ENCODE results near the gene ZNF718.
A peak's percentile ranks its signal among the peaks of the same experiment; 100 is the strongest.
"Not testable (repeated sequence)": the region's sequence is repeated elsewhere in the genome, so short reads cannot be mapped to it uniquely, and the experiment has no call there.

Gene ZNF718

DNA sequence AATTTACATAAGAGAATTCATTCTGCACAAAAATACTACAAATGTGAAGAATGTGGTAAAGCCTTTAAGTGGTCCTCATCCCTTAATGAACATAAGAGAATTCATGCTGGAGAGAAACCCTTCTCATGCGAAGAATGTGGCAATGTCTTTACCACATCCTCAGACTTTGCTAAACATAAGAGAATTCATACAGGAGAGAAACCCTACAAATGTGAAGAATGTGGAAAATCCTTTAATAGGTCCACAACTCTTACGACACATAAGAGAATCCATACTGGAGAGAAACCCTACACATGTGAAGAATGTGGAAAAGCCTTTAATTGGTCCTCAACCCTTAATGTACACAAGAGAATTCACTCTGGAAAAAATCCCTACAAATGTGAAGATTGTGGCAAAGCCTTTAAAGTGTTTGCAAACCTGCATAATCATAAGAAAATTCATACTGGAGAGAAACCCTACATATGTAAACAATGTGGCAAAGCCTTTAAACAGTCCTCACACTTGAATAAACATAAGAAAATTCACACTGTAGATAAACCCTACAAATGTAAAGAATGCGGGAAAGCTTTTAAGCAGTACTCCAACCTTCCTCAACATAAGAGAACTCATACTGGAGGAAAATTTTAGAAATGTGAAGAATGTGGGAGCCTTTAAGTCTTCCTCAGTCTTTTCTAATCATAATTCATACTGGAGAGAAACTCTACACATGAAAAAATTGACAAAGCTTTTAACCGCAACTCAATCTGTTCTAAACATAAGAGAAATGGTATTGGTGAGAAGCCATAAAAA is 37.4 kb downstream of the ZNF718 start:
- Histone ChIP-seq H3K27me3 (ENCODE audit: control insufficient read depth in 1 of 2, insufficient read depth in 2 of 2, low read length in 2 of 2) (no peaks in the 10 kb centered on the region), H3K4me3 (ENCODE audit: low read length in 2 of 2) (peak overlapping the region in 1 of 2 donors; percentile 8), H3K27ac (ENCODE audit: low read length) (no peak overlapping the region), H3K36me3 (ENCODE audit: control insufficient read depth in 2 of 2, insufficient read depth in 2 of 2, low read length in 2 of 2) (peaks cover 7 to 13% of the 10 kb centered on the region in 2 donors), H3K4me1 (ENCODE audit: control insufficient read depth, insufficient read depth, low read length) (no peaks in the 10 kb centered on the region), H3K9ac (ENCODE audit: low read length in 2 of 2) (no peak overlapping the region), H3K9me3 (ENCODE audit: control insufficient read depth in 2 of 2, low read length in 2 of 2) (peaks cover 31 to 41% of the 10 kb centered on the region in 2 donors)

DNA sequence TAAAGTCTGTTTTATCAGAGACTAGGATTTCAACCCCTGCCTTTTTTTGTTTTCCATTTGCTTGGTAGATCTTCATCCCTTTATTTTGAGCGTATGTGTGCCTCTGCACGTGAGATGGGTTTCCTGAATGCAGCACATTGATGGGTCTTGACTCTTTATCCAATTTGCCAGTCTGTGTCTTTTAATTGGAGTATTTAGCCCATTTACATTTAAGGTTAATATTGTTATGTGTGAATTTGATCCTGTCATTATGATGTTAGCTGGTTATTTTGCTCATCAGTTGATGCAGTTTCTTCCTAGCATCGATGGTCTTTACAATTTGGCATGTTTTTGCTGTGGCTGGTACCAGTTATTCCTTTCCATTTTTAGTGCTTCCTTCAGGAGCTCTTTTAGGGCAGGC is 45.3 kb downstream of the ZNF718 start:
- not testable (repeated sequence) for H3K4me1 ChIP-seq (ENCODE audit: control insufficient read depth, insufficient read depth, low read length); H3K27me3 ChIP-seq (ENCODE audit: control insufficient read depth in 1 of 2, insufficient read depth in 2 of 2, low read length in 2 of 2); H3K27ac ChIP-seq (ENCODE audit: low read length); H3K9ac ChIP-seq (ENCODE audit: low read length in 2 of 2); H3K36me3 ChIP-seq (ENCODE audit: control insufficient read depth in 2 of 2, insufficient read depth in 2 of 2, low read length in 2 of 2); H3K4me3 ChIP-seq (ENCODE audit: low read length in 2 of 2)
- peaks cover 11 to 36% of the 10 kb centered on the region in 2 donors for H3K9me3 ChIP-seq (ENCODE audit: control insufficient read depth in 2 of 2, low read length in 2 of 2)

DNA sequence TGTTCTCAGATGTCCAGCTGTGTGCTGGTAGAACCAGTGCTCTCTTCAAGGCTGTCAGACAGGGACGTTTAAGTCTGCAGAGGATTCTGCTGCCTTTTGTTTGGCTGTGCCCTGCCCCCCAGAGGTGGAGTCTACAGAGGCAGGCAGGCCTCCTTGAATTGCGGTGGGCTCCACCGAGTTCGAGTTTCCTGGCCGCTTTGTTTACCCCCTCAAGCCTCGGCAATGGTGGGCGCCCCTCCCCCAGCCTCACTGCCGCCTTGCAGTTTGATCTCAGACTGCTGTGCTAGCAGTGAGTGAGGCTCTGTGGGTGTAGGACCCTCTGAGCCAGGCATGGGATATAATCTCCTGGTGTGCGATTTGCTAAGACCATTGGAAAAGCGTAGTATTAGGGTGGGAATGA is 47.0 kb downstream of the ZNF718 start:
- not testable (repeated sequence) for H3K27ac ChIP-seq (ENCODE audit: low read length); H3K9ac ChIP-seq (ENCODE audit: low read length in 2 of 2); H3K36me3 ChIP-seq (ENCODE audit: control insufficient read depth in 2 of 2, insufficient read depth in 2 of 2, low read length in 2 of 2); H3K4me3 ChIP-seq (ENCODE audit: low read length in 2 of 2); H3K4me1 ChIP-seq (ENCODE audit: control insufficient read depth, insufficient read depth, low read length); H3K27me3 ChIP-seq (ENCODE audit: control insufficient read depth in 1 of 2, insufficient read depth in 2 of 2, low read length in 2 of 2)
- peaks cover 23 to 37% of the 10 kb centered on the region in 2 donors for H3K9me3 ChIP-seq (ENCODE audit: control insufficient read depth in 2 of 2, low read length in 2 of 2)

DNA sequence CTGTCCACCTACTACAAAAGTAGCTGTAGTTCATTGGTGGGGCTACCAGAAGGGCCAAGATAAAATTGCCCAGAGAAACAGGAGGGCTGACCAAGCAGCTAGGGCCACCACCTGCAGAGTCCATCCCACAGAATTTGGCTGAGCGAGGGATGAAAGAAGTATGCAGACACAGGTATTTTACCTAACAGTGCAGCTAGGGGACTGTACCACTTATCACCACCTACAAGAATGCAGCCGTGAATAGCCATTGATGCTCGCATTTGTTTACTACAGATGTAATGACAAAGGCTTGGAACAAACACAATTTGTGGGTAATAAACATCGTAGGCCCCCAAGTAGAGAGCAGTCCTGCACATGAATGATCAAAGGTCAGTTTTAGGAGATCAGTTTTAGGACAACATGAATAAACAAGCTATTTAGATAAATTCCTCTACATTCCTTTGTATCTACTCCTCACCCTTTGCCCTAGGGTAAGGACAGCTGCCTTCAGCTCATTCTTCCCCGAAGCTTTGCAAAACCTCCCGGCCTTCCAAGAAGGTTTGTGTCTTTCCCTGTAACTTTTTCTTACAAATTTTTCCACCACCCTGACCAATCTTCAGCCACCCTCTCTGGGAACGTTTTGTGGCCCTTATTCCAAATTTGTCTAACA is 49.5 kb downstream of the ZNF718 start:
- Histone ChIP-seq H3K27ac (ENCODE audit: low read length) (no peak overlapping the region), H3K27me3 (ENCODE audit: control insufficient read depth in 1 of 2, insufficient read depth in 2 of 2, low read length in 2 of 2) (no peaks in the 10 kb centered on the region), H3K36me3 (ENCODE audit: control insufficient read depth in 2 of 2, insufficient read depth in 2 of 2, low read length in 2 of 2) (peaks cover 0 to 2% of the 10 kb centered on the region in 2 donors), H3K4me3 (ENCODE audit: low read length in 2 of 2) (no peak overlapping the region), H3K4me1 (ENCODE audit: control insufficient read depth, insufficient read depth, low read length) (no peaks in the 10 kb centered on the region), H3K9ac (ENCODE audit: low read length in 2 of 2) (no peak overlapping the region), H3K9me3 (ENCODE audit: control insufficient read depth in 2 of 2, low read length in 2 of 2) (peaks cover 27 to 54% of the 10 kb centered on the region in 2 donors)

DNA sequence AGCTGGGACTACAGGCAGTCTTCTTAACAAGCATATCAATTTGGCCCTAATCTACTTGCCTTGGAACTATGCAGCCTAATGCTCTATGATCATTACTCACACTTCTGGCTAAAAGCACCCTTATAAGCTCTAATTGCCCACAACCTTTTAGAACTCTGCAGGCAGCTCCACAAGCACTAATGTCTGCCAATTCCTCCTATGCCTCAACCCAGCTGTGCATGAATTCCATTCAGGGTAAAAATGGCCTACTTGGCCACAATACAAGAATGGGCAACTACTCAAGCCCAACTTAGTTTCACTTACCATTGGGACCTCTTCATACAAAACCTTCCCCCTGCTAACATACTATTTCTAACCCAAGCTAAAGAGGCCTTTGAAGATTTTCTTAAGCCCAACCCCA is 51.7 kb downstream of the ZNF718 start:
- Histone ChIP-seq H3K27ac (ENCODE audit: low read length) (no peak overlapping the region), H3K9me3 (ENCODE audit: control insufficient read depth in 2 of 2, low read length in 2 of 2) (peaks cover 31 to 55% of the 10 kb centered on the region in 2 donors), H3K4me3 (ENCODE audit: low read length in 2 of 2) (no peak overlapping the region), H3K36me3 (ENCODE audit: control insufficient read depth in 2 of 2, insufficient read depth in 2 of 2, low read length in 2 of 2) (peaks cover 0 to 2% of the 10 kb centered on the region in 2 donors), H3K27me3 (ENCODE audit: control insufficient read depth in 1 of 2, insufficient read depth in 2 of 2, low read length in 2 of 2) (no peaks in the 10 kb centered on the region), H3K4me1 (ENCODE audit: control insufficient read depth, insufficient read depth, low read length) (no peaks in the 10 kb centered on the region), H3K9ac (ENCODE audit: low read length in 2 of 2) (no peak overlapping the region)

DNA sequence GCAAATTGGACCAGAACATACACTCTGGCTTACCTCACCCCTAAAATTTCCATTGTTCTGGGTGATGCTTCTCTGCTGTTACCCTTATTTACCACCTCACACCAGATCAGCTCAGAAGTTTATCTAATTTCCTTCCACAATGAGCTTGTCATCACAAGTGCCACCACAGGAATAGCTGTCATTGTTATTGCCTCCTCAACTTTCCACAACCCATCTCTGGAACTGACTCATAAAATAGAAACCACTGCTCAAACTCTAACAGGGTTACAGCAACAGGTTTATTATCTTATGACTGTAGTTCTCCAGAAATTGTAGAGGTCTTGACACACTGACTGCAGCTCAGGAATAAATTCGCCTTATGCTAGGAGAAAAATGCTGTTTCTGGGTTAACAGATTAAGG is 52.7 kb downstream of the ZNF718 start:
- Histone ChIP-seq H3K36me3 (ENCODE audit: control insufficient read depth in 2 of 2, insufficient read depth in 2 of 2, low read length in 2 of 2) (peaks cover 0 to 2% of the 10 kb centered on the region in 2 donors), H3K9ac (ENCODE audit: low read length in 2 of 2) (no peak overlapping the region), H3K9me3 (ENCODE audit: control insufficient read depth in 2 of 2, low read length in 2 of 2) (peaks cover 31 to 50% of the 10 kb centered on the region in 2 donors), H3K27ac (ENCODE audit: low read length) (no peak overlapping the region), H3K4me1 (ENCODE audit: control insufficient read depth, insufficient read depth, low read length) (no peaks in the 10 kb centered on the region), H3K4me3 (ENCODE audit: low read length in 2 of 2) (no peak overlapping the region), H3K27me3 (ENCODE audit: control insufficient read depth in 1 of 2, insufficient read depth in 2 of 2, low read length in 2 of 2) (no peaks in the 10 kb centered on the region)

DNA sequence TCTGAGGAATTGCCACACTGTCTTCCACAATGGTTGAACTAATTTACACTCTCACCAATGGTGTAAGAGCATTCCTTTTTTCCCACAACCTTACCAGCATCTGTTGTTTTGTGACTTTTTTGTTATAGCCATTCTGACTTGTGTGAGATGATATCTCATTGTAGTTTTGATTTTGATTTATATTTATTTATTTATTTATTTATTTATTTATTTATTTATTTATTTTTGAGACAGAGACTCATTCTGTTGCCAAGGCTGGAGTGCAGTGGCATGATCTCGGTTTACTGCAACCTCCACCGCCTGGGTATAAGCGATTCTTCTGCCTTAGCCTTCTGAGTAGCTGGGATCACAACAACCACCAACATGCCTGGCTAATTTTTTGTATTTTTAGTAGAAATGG is 57.9 kb downstream of the ZNF718 start:
- H3K4me3 ChIP-seq (ENCODE audit: low read length in 2 of 2); H3K9ac ChIP-seq (ENCODE audit: low read length in 2 of 2); H3K4me1 ChIP-seq (ENCODE audit: control insufficient read depth, insufficient read depth, low read length); H3K36me3 ChIP-seq (ENCODE audit: control insufficient read depth in 2 of 2, insufficient read depth in 2 of 2, low read length in 2 of 2); H3K27ac ChIP-seq (ENCODE audit: low read length); H3K27me3 ChIP-seq (ENCODE audit: control insufficient read depth in 1 of 2, insufficient read depth in 2 of 2, low read length in 2 of 2): not testable (repeated sequence)
- peaks cover 15 to 23% of the 10 kb centered on the region in 2 donors for H3K9me3 ChIP-seq (ENCODE audit: control insufficient read depth in 2 of 2, low read length in 2 of 2)

DNA sequence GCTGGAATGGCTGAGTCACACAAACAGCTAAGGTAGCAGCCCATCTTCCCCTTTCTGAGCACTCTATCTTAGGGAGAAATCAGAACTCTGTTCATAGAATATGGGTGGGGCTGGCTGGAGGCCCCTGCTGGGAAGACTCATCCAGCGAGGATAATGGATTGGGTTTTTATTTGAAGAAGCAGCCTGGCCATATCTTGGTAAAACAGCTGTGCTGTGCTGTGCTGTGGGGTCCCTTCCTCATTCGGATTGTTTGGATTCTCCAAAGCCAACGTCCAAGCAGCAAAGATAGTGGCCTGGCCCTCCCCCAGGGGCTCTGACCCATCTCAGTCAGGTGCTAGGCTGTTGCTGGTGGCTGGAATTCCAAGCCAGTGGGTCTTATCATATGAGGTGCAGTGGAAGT is 63.8 kb downstream of the ZNF718 start:
- Histone ChIP-seq H3K9me3 (ENCODE audit: control insufficient read depth in 2 of 2, low read length in 2 of 2) (peaks cover 10 to 18% of the 10 kb centered on the region in 2 donors), H3K27me3 (ENCODE audit: control insufficient read depth in 1 of 2, insufficient read depth in 2 of 2, low read length in 2 of 2) (no peaks in the 10 kb centered on the region), H3K4me3 (ENCODE audit: low read length in 2 of 2) (no peak overlapping the region), H3K36me3 (ENCODE audit: control insufficient read depth in 2 of 2, insufficient read depth in 2 of 2, low read length in 2 of 2) (peaks cover 0 to 3% of the 10 kb centered on the region in 2 donors), H3K4me1 (ENCODE audit: control insufficient read depth, insufficient read depth, low read length) (no peaks in the 10 kb centered on the region), H3K27ac (ENCODE audit: low read length) (no peak overlapping the region), H3K9ac (ENCODE audit: low read length in 2 of 2) (no peak overlapping the region)

DNA sequence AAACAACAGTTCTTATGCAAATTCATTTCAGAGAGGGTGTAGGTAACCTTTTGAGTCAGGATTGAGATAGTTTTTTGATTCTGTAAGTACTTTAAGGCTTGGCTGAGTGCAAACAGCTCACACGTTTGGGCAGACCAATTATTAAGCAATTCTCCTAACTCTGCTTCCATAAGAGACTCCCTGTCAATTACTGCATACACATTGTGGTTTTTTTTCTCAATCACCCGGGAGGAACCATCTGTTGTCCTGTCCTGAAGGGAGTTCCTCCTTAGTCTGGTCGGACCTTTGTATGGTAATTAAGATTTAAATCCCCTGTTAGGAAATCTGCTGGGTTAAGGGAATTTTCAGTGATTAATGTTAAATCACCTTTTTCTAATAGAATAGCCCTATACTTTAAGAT is 70.9 kb downstream of the ZNF718 start:
- not testable (repeated sequence) for H3K9ac ChIP-seq (ENCODE audit: low read length in 2 of 2); H3K27ac ChIP-seq (ENCODE audit: low read length); H3K27me3 ChIP-seq (ENCODE audit: control insufficient read depth in 1 of 2, insufficient read depth in 2 of 2, low read length in 2 of 2); H3K36me3 ChIP-seq (ENCODE audit: control insufficient read depth in 2 of 2, insufficient read depth in 2 of 2, low read length in 2 of 2); H3K4me1 ChIP-seq (ENCODE audit: control insufficient read depth, insufficient read depth, low read length); H3K4me3 ChIP-seq (ENCODE audit: low read length in 2 of 2); H3K9me3 ChIP-seq (ENCODE audit: control insufficient read depth in 2 of 2, low read length in 2 of 2)

DNA sequence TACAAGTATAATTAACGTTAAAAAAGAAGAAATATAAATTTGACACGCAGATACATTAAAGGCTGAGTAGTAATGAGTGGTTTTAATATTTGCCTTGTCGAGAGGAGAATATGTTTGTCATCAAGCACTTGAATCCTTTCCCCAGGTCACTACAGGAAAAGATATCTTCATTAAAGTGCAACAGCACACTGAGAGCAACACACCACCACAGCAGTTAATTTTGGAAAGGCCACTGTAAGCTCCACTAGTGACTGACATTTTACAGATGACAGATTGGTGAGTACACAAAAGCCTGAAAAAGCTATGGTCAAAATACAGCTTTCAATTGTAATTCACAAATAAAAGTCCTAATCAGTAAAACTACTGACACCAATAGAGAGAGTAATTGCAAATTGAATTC is 76.6 kb downstream of the ZNF718 start:
- Histone ChIP-seq H3K27me3 (ENCODE audit: control insufficient read depth in 1 of 2, insufficient read depth in 2 of 2, low read length in 2 of 2) (no peaks in the 10 kb centered on the region), H3K9me3 (ENCODE audit: control insufficient read depth in 2 of 2, low read length in 2 of 2) (peaks cover 0 to 3% of the 10 kb centered on the region in 2 donors), H3K9ac (ENCODE audit: low read length in 2 of 2) (no peak overlapping the region), H3K27ac (ENCODE audit: low read length) (no peak overlapping the region), H3K4me1 (ENCODE audit: control insufficient read depth, insufficient read depth, low read length) (no peaks in the 10 kb centered on the region), H3K36me3 (ENCODE audit: control insufficient read depth in 2 of 2, insufficient read depth in 2 of 2, low read length in 2 of 2) (peaks cover 3% of the 10 kb centered on the region in 2 donors), H3K4me3 (ENCODE audit: low read length in 2 of 2) (no peak overlapping the region)

DNA sequence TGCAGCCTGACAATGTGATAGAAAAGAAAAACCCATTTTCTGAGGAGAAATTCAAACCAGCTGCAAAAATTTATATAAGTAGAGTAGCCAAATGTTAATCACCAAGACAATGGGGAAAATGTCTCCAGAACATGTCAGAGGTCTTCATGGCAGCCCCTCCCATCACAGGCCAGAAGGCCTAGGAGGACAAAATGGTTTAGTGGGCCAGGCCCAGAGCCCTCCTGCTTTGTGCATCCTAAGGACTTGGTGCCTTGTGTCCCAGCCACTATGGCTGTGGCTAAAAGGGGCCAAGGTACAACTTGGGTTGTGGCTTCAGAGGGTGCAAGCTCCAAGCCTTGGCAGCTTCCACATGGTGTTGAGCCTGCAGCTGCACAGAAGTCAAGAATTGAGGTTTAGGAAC is 78.5 kb downstream of the ZNF718 start:
- H3K27ac ChIP-seq (ENCODE audit: low read length); H3K9ac ChIP-seq (ENCODE audit: low read length in 2 of 2); H3K4me3 ChIP-seq (ENCODE audit: low read length in 2 of 2); H3K36me3 ChIP-seq (ENCODE audit: control insufficient read depth in 2 of 2, insufficient read depth in 2 of 2, low read length in 2 of 2); H3K4me1 ChIP-seq (ENCODE audit: control insufficient read depth, insufficient read depth, low read length); H3K9me3 ChIP-seq (ENCODE audit: control insufficient read depth in 2 of 2, low read length in 2 of 2); H3K27me3 ChIP-seq (ENCODE audit: control insufficient read depth in 1 of 2, insufficient read depth in 2 of 2, low read length in 2 of 2): not testable (repeated sequence)
